NT2/D1 (cell line): Measurements from ENCODE around the gene APOB.

Source experiments
- DNase-seq: peaks from one replicate; pipeline ENCODE4 v3.0.0-alpha.2; 2011; ENCODE audit warnings: low read depth, low spot score
- H3K27me3 ChIP-seq: 2 replicates; pipeline ENCODE4 v1.6.0; 2011; ENCODE audit warnings: mild to moderate bottlenecking; ENCODE audit not compliant: insufficient read length, insufficient read depth
- H3K36me3 ChIP-seq: 2 replicates; pipeline ENCODE4 v1.6.1; 2011; ENCODE audit warnings: mild to moderate bottlenecking, low read length, mixed read lengths; ENCODE audit not compliant: insufficient read depth, insufficient read length
- H3K4me1 ChIP-seq: 2 replicates; pipeline ENCODE4 v1.5.1; 2011; ENCODE audit not compliant: insufficient read depth, insufficient read length
- H3K4me3 ChIP-seq: 2 replicates; pipeline ENCODE4 v1.5.1; 2011; ENCODE audit warnings: low read depth; ENCODE audit not compliant: insufficient read length
- H3K9ac ChIP-seq: 2 replicates; pipeline ENCODE4 v1.6.0; 2011; ENCODE audit warnings: low read depth; ENCODE audit not compliant: insufficient read length
- H3K9me3 ChIP-seq: 2 replicates; pipeline ENCODE4 v1.5.1; 2011; ENCODE audit warnings: mild to moderate bottlenecking, low read length; ENCODE audit not compliant: insufficient read depth
- SUZ12 ChIP-seq: IDR thresholded peaks from 2 replicates; pipeline ENCODE4 v1.6.1; 2011; ENCODE audit not compliant: insufficient read length, insufficient read depth; ENCODE audit errors: extremely low read depth
- YY1 ChIP-seq: IDR thresholded peaks from 2 replicates; pipeline ENCODE4 v1.6.1; 2011; ENCODE audit not compliant: insufficient read length, insufficient read depth
- ZNF274 ChIP-seq: IDR thresholded peaks from 2 replicates; pipeline ENCODE4 v1.6.1; 2011; ENCODE audit warnings: mild to moderate bottlenecking, low read depth, low read length

Gene APOB

GRCh38 chr2:21028021-21028947 is 15.6 kb downstream of the APOB start:
- Histone ChIP-seq H3K9me3 (no peaks in the 10 kb centered on the region), H3K9ac (no peak overlapping the region), H3K4me3 (no peak overlapping the region), H3K4me1 (no peaks in the 10 kb centered on the region), H3K27me3 (no peaks in the 10 kb centered on the region), H3K36me3 (no peaks in the 10 kb centered on the region)
- TF ChIP-seq YY1 (no peak), ZNF274 (no peak), SUZ12 (no peak)
- DNase-seq, result no peak

GRCh38 chr2:21026479-21027282 is 17.2 kb downstream of the APOB start:
- Histone ChIP-seq H3K27me3 (no peaks in the 10 kb centered on the region), H3K36me3 (no peaks in the 10 kb centered on the region), H3K4me3 (no peak overlapping the region), H3K9me3 (no peaks in the 10 kb centered on the region), H3K4me1 (no peaks in the 10 kb centered on the region), H3K9ac (no peak overlapping the region)
- DNase-seq, result no peak
- TF ChIP-seq YY1 (no peak), ZNF274 (no peak), SUZ12 (no peak)

- H3K4me3 ChIP-seq, result no peak overlapping the region
- TF ChIP-seq YY1, result no peak
- no peak for TF ChIP-seq SUZ12
- no peak for TF ChIP-seq ZNF274
- H3K4me1 ChIP-seq, result no peaks in the 10 kb centered on the region
- DNase-seq, result no peak
- H3K36me3 ChIP-seq, result no peaks in the 10 kb centered on the region
- H3K27me3 ChIP-seq, result no peaks in the 10 kb centered on the region
- no peaks in the 10 kb centered on the region for H3K9me3 ChIP-seq
- H3K9ac ChIP-seq, result no peak overlapping the region
Observed at GRCh38 chr2:21025690-21026478, 18.0 kb downstream of the APOB start.

- no peaks in the 10 kb centered on the region for H3K9me3 ChIP-seq
- DNase-seq, result no peak
- no peaks in the 10 kb centered on the region for H3K4me1 ChIP-seq
- H3K36me3 ChIP-seq, result no peaks in the 10 kb centered on the region
- no peak overlapping the region for H3K9ac ChIP-seq
- no peak overlapping the region for H3K4me3 ChIP-seq
- TF ChIP-seq SUZ12 (no peak), ZNF274 (no peak), YY1 (no peak)
- H3K27me3 ChIP-seq, result no peaks in the 10 kb centered on the region
Observed at GRCh38 chr2:21024722-21025389, 19.0 kb downstream of the APOB start.

GRCh38 chr2:21024198-21024597 is 19.7 kb downstream of the APOB start:
- TF ChIP-seq SUZ12, result no peak
- no peak for TF ChIP-seq ZNF274
- TF ChIP-seq YY1, result no peak
- DNase-seq, result no peak
- Histone ChIP-seq H3K36me3 (no peaks in the 10 kb centered on the region), H3K9me3 (no peaks in the 10 kb centered on the region), H3K4me1 (no peaks in the 10 kb centered on the region), H3K27me3 (no peaks in the 10 kb centered on the region), H3K4me3 (no peak overlapping the region), H3K9ac (no peak overlapping the region)

GRCh38 chr2:21023419-21024181 is 20.3 kb downstream of the APOB start:
- TF ChIP-seq SUZ12 (no peak), YY1 (no peak), ZNF274 (no peak)
- no peaks in the 10 kb centered on the region for H3K36me3 ChIP-seq
- no peaks in the 10 kb centered on the region for H3K27me3 ChIP-seq
- no peaks in the 10 kb centered on the region for H3K9me3 ChIP-seq
- H3K4me1 ChIP-seq, result no peaks in the 10 kb centered on the region
- H3K4me3 ChIP-seq, result no peak overlapping the region
- no peak for DNase-seq
- H3K9ac ChIP-seq, result no peak overlapping the region
